ENCODE measurements around the gene TTC1.

- TF ChIP-seq CTCF (IDR thresholded peaks at IDR 0.05) (no peak), POLR2AphosphoS5 (IDR thresholded peaks at IDR 0.05; ENCODE audit: low read depth, low read length) (no peak), REST (IDR thresholded peaks at IDR 0.05; ENCODE audit: insufficient read depth in 1 of 2, low read depth in 2 of 2, low read length in 1 of 2) (no peak), SIN3A (IDR thresholded peaks at IDR 0.05; ENCODE audit: borderline replicate concordance, insufficient read depth, low read depth, low read length) (no peak)
Measured at GRCh38 chr5:159969966-159970365, 39.0 kb upstream of the TTC1 start.

All from Panc1 (cell line).